ENCODE measurements around the gene CMTM7.

Gene CMTM7

GRCh38 chr3:32413845-32414521 is 22.3 kb downstream of the CMTM7 start:
- in situ Hi-C loops (cut with MboI; ENCODE audit: low sequenced_read_pairs) = no loop called here

GRCh38 chr3:32414522-32415202 is 23.0 kb downstream of the CMTM7 start:
- in situ Hi-C loops (cut with MboI; ENCODE audit: low sequenced_read_pairs) = no loop called here

GRCh38 chr3:32419742-32420125 is 28.1 kb downstream of the CMTM7 start:
- in situ Hi-C loops (cut with MboI; ENCODE audit: low sequenced_read_pairs) = no loop called here

- in situ Hi-C loops (cut with MboI; ENCODE audit: low sequenced_read_pairs) = no loop called here
Observed at GRCh38 chr3:32420126-32421038, 28.7 kb downstream of the CMTM7 start.

GRCh38 chr3:32421185-32421584 is 29.5 kb downstream of the CMTM7 start:
- in situ Hi-C loops (cut with MboI; ENCODE audit: low sequenced_read_pairs) = no loop called here

- in situ Hi-C loops (cut with MboI; ENCODE audit: low sequenced_read_pairs) = no loop called here
Observed at GRCh38 chr3:32421991-32422859, 30.6 kb downstream of the CMTM7 start.

GRCh38 chr3:32422943-32423342 is 31.3 kb downstream of the CMTM7 start:
- in situ Hi-C loops (cut with MboI; ENCODE audit: low sequenced_read_pairs) = no loop called here

GRCh38 chr3:32423534-32423933 is 31.9 kb downstream of the CMTM7 start:
- in situ Hi-C loops (cut with MboI; ENCODE audit: low sequenced_read_pairs) = no loop called here

- in situ Hi-C loops (cut with MboI; ENCODE audit: low sequenced_read_pairs) = no loop called here
Observed at GRCh38 chr3:32423956-32424557, 32.4 kb downstream of the CMTM7 start.

- in situ Hi-C loops (cut with MboI; ENCODE audit: low sequenced_read_pairs) = no loop called here
Observed at GRCh38 chr3:32424581-32425250, 33.1 kb downstream of the CMTM7 start.

- in situ Hi-C loops (cut with MboI; ENCODE audit: low sequenced_read_pairs) = no loop called here
Observed at GRCh38 chr3:32428092-32429068, 36.7 kb downstream of the CMTM7 start.

- in situ Hi-C loops (cut with MboI; ENCODE audit: low sequenced_read_pairs) = no loop called here
Observed at GRCh38 chr3:32430900-32431299, 39.2 kb downstream of the CMTM7 start.

- in situ Hi-C loops (cut with MboI; ENCODE audit: low sequenced_read_pairs) = no loop called here
Observed at GRCh38 chr3:32431481-32431880, 39.8 kb downstream of the CMTM7 start.

GRCh38 chr3:32432045-32432710 is 40.5 kb downstream of the CMTM7 start:
- in situ Hi-C loops (cut with MboI; ENCODE audit: low sequenced_read_pairs) = no loop called here

GRCh38 chr3:32432711-32433530 is 41.3 kb downstream of the CMTM7 start:
- in situ Hi-C loops (cut with MboI; ENCODE audit: low sequenced_read_pairs) = no loop called here

GRCh38 chr3:32434206-32434605 is 42.6 kb downstream of the CMTM7 start:
- in situ Hi-C loops (cut with MboI; ENCODE audit: low sequenced_read_pairs) = no loop called here
